Loucy (cell line): ENCODE data around the gene CNOT4.
"Not testable (repeated sequence)": the region's sequence is repeated elsewhere in the genome, so short reads cannot be mapped to it uniquely, and the experiment has no call there.

ENCODE experiments used
- H2AFZ ChIP-seq: fragments of 200-600 bp; sonication (generic); 2 replicates; pipeline ENCODE4 v1.6.0; 2016; ENCODE audit warnings: antibody characterized with exemption, mild to moderate bottlenecking, low read length, moderate library complexity
- H3F3A ChIP-seq: fragments of 200-600 bp; 2 replicates; pipeline ENCODE4 v1.6.0; 2016; ENCODE audit warnings: antibody characterized with exemption, low read depth, mild to moderate bottlenecking
- H3K27me3 ChIP-seq: fragments of 200-600 bp; sonication (generic); 2 replicates; pipeline ENCODE4 v1.6.1; 2014; ENCODE audit warnings: low read length, mild to moderate bottlenecking; ENCODE audit not compliant: insufficient read depth, poor library complexity, severe bottlenecking
- H3K36me3 ChIP-seq: fragments of 200-600 bp; sonication (generic); 2 replicates; pipeline ENCODE4 v1.6.1; 2016; ENCODE audit warnings: low read length; ENCODE audit not compliant: insufficient read depth
- H3K4me1 ChIP-seq: fragments of 200-600 bp; sonication (generic); 2 replicates; pipeline ENCODE4 v1.5.1; 2014; ENCODE audit warnings: low read length, mild to moderate bottlenecking; ENCODE audit not compliant: insufficient read depth, poor library complexity, severe bottlenecking
- H3K4me2 ChIP-seq: fragments of 200-600 bp; sonication (generic); 2 replicates; pipeline ENCODE4 v1.6.0; 2014; ENCODE audit warnings: antibody characterized with exemption, low read length, low read depth, mild to moderate bottlenecking; ENCODE audit not compliant: poor library complexity, severe bottlenecking
- H3K4me3 ChIP-seq: fragments of 200-600 bp; sonication (generic); 2 replicates; pipeline ENCODE4 v1.5.1; 2014; ENCODE audit warnings: low read length, mild to moderate bottlenecking, mixed read lengths; ENCODE audit not compliant: poor library complexity, severe bottlenecking
- H3K79me2 ChIP-seq: fragments of 200-600 bp; sonication (generic); 2 replicates; pipeline ENCODE4 v1.6.1; 2014; ENCODE audit warnings: low read length; ENCODE audit not compliant: insufficient read depth
- H3K9ac ChIP-seq: fragments of 200-600 bp; sonication (generic); 2 replicates; pipeline ENCODE4 v1.6.0; 2014; ENCODE audit warnings: mild to moderate bottlenecking, low read depth, low read length, moderate library complexity; ENCODE audit not compliant: poor library complexity, severe bottlenecking
- H3K9me2 ChIP-seq: fragments of 200-600 bp; sonication (generic); replicated peaks from 2 replicates; pipeline ENCODE4 v1.6.1; 2016; ENCODE audit warnings: low read depth, low read length, mixed read lengths
- H3K9me3 ChIP-seq: fragments of 200-600 bp; sonication (generic); 2 replicates; pipeline ENCODE4 v1.6.1; 2014; ENCODE audit warnings: mild to moderate bottlenecking, antibody characterized with exemption, low read length, low read depth; ENCODE audit not compliant: insufficient read depth
- H4K20me1 ChIP-seq: fragments of 200-600 bp; sonication (generic); 2 replicates; pipeline ENCODE4 v1.6.0; 2014; ENCODE audit warnings: antibody characterized with exemption, low read length, mild to moderate bottlenecking; ENCODE audit not compliant: insufficient read depth, poor library complexity, severe bottlenecking
- CTCF ChIP-seq: fragments of 200-600 bp; sonication (generic); conservative IDR thresholded peaks from 2 replicates; pipeline ENCODE4 v1.5.1; 2014; ENCODE audit warnings: mild to moderate bottlenecking, antibody characterized with exemption, low read length
- EZH2phosphoT487 ChIP-seq: fragments of 200-600 bp; IDR thresholded peaks from 2 replicates; pipeline ENCODE4 v1.6.1; 2018; ENCODE audit warnings: antibody characterized with exemption, mild to moderate bottlenecking, moderate library complexity, borderline replicate concordance

Gene CNOT4

GRCh38 chr7:135481598-135481979 lies 28.3 kb downstream of the CNOT4 start:
- no peak overlapping the region for H2AFZ ChIP-seq
- peaks cover 21% of the 10 kb centered on the region for H3K4me1 ChIP-seq
- peak overlapping the region; percentile 74 for H3K4me2 ChIP-seq
- H3K27me3 ChIP-seq, result no peaks in the 10 kb centered on the region
- H3K9me2 ChIP-seq, result no peaks in the 10 kb centered on the region
- no peaks in the 10 kb centered on the region for H3F3A ChIP-seq
- peak overlapping the region; percentile 54 for H3K4me3 ChIP-seq
- no peaks in the 10 kb centered on the region for H3K9me3 ChIP-seq
- H3K36me3 ChIP-seq, result 0 out of 2 replicates have a peak, but pooled peaks cover 9% of the 10 kb centered on the region
- peaks cover 53% of the 10 kb centered on the region for H4K20me1 ChIP-seq
- TF ChIP-seq EZH2phosphoT487, result no peak
- TF ChIP-seq CTCF, result no peak
- H3K79me2 ChIP-seq, result peaks cover 92% of the 10 kb centered on the region
- H3K9ac ChIP-seq, result peak overlapping the region; percentile 34

DNA sequence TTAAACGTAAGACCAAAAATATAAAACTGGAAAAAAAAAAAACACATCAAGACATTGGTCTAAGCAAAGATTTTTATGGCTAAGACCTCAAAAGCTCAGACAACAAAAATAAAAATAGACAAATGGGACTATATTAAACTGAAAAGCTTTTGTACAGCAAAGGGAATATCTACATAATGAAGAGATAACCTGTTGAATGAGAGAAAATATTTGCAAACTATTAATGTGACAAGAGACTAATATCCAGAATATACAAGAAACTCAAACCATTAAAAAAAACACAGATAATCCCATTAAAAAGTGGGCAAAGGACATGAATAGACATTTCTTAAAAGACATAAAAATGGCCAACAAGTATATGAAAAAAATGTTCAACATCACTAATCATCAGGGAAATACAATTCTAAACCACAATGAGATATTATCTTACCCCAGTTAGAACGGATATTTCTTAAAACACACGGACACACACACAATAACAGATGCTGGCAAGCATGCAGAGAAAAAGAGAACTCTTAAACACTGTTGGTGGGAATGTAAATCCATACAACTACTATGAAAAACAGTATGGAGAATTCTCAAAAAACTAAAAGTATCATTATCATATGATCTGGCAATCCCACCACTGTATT lies 28.8 kb downstream of the CNOT4 start:
- peaks cover 90% of the 10 kb centered on the region for H3K79me2 ChIP-seq
- H3F3A ChIP-seq, result no peaks in the 10 kb centered on the region
- H4K20me1 ChIP-seq, result peaks cover 51% of the 10 kb centered on the region
- H3K9me2 ChIP-seq, result no peaks in the 10 kb centered on the region
- H3K9me3 ChIP-seq, result no peaks in the 10 kb centered on the region
- peak overlapping the region; percentile 54 for H3K4me3 ChIP-seq
- peaks cover 21% of the 10 kb centered on the region for H3K4me1 ChIP-seq
- TF ChIP-seq CTCF (no peak), EZH2phosphoT487 (no peak)
- H3K4me2 ChIP-seq, result peak overlapping the region; percentile 74
- H3K36me3 ChIP-seq, result 0 out of 2 replicates have a peak, but pooled peaks cover 9% of the 10 kb centered on the region
- no peak overlapping the region for H2AFZ ChIP-seq
- H3K27me3 ChIP-seq, result no peaks in the 10 kb centered on the region
- H3K9ac ChIP-seq, result peak overlapping the region; percentile 34

GRCh38 chr7:135475521-135475920 lies 34.4 kb downstream of the CNOT4 start:
- no peak overlapping the region for H2AFZ ChIP-seq
- H3K4me3 ChIP-seq, result no peak overlapping the region
- H3K79me2 ChIP-seq, result peaks cover 81% of the 10 kb centered on the region
- H3K9ac ChIP-seq, result no peak overlapping the region
- H3K36me3 ChIP-seq, result 0 out of 2 replicates have a peak, but pooled peaks cover 9% of the 10 kb centered on the region
- peaks cover 3% of the 10 kb centered on the region for H3K4me1 ChIP-seq
- H3K4me2 ChIP-seq, result no peak overlapping the region
- H3K9me2 ChIP-seq, result no peaks in the 10 kb centered on the region
- no peaks in the 10 kb centered on the region for H3K27me3 ChIP-seq
- no peaks in the 10 kb centered on the region for H3F3A ChIP-seq
- TF ChIP-seq EZH2phosphoT487, result no peak
- no peak for TF ChIP-seq CTCF
- no peaks in the 10 kb centered on the region for H3K9me3 ChIP-seq
- peaks cover 35% of the 10 kb centered on the region for H4K20me1 ChIP-seq

DNA sequence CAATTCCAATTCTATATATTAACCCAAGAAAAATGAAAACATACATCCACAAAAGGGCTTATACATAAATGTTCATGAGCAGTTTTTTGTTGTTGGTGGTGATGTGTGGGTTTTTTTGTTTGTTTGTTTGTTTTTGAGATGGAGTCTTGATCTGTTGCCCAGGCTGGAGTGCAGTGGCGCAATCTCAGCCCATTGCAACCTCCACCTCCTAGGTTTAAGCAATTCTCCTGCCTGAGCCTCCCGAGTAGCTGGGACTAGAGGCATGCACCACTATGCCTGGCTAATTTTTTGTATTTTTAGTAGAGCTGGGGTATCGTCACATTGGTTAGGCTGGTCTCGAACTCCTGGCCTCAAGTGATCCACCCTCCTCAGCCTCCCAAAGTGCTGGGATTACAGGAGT lies 40.2 kb downstream of the CNOT4 start:
- H3K9me3 ChIP-seq, H3K36me3 ChIP-seq, H3K4me1 ChIP-seq, H3K9ac ChIP-seq, H2AFZ ChIP-seq, H3F3A ChIP-seq, H3K4me2 ChIP-seq, H3K27me3 ChIP-seq, H3K9me2 ChIP-seq, H3K4me3 ChIP-seq: not testable (repeated sequence)
- H3K79me2 ChIP-seq, result peaks cover 74% of the 10 kb centered on the region
- H4K20me1 ChIP-seq, result peaks cover 17% of the 10 kb centered on the region
